GM18498 (cell line): ENCODE results near the gene GGACT.

ENCODE experiments used
- ATAC-seq: cut with Tn5 transposase; IDR thresholded peaks from one replicate; pipeline ENCODE4 v1.9.1; 2021; ENCODE audit warnings: mild to moderate bottlenecking, moderate library complexity; ENCODE audit not compliant: unreplicated experiment

Gene GGACT

DNA sequence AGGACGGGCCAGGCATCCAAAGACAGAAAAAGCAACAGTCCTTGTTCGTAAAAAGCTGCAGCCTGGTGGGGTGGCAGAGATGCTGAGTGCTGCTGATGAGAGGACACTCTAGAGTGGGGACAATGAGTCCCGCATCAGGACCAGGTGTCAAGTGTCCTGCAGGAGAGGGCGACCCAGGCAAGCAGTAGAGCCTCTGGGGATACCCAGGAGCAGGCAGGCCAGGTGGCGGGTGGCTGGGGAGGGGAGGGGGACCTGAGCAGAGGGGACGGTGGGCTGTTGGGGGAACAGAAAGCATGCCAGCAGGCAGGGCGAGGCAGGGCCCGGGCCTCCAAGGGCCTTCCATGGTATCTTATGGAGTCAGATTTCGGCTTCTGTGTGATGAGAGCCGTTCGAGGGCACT, 35.8 kb downstream of the GGACT start:
- no peak for ATAC-seq

GRCh38 chr13:100549316-100549715, 39.3 kb downstream of the GGACT start:
- ATAC-seq, result no peak

GRCh38 chr13:100547791-100548201, 40.8 kb downstream of the GGACT start:
- ATAC-seq, result no peak

DNA sequence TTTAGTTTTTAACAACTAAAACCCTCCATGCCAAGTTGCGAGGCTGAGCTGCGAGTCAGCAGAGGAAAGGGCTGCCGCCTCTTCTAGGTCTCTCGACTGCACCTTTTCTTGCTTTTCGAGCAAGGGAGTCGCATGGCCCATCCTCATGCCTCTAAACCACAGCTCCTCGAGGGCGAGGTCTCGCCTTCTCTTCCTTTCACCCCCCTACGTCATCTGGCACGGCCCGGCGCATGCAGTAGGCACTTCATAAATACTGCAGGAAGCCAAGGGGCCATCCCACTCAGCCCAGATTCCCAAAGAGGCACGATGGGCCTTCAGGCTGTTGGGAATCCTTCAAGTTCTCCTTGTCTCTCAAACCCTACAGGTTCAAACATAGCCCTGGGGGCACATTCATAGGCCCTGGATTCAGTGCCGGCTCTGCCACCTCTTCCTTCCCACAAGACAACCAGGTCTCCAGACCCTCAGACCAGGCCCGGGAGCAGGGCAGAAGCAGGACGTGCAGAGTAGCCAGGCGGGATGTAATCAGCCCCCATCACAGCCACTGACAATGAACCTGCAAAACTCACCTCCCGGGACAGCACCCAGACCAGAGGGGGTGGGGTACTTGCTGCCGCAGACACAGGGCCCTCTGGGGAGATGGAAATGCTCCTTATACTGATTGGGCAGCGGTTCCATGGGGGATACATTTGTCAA, 41.7 kb downstream of the GGACT start:
- ATAC-seq, result no peak

DNA sequence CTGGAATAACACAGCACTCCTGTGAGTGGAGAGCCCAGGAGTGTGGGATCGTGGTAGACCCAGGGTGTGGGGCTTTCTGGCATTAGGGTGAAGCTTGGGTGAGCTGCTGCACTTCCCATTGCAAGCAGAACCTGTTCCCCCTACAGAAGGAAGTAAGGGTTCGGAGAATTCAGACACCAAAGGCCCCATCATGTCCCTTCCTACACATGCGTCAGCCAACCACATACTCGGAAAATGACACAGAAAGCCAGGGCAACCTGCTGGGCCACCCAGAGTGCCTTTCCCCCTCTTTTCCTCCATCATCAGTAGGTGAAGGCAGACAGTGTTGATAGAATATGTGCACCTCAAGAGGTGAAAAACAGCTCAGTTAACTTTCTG, 42.9 kb downstream of the GGACT start:
- ATAC-seq, result no peak

GRCh38 chr13:100544866-100545683, 43.5 kb downstream of the GGACT start:
- no peak for ATAC-seq

GRCh38 chr13:100543872-100544602, 44.6 kb downstream of the GGACT start:
- no peak for ATAC-seq

- peak; percentile 96 for ATAC-seq
These were observed 45.8 kb downstream of the GGACT start for GRCh38 chr13:100542826-100543156.

- ATAC-seq, result no peak
These were observed 46.4 kb downstream of the GGACT start for GRCh38 chr13:100541897-100542825.

- ATAC-seq, result no peak
These were observed 48.0 kb downstream of the GGACT start for GRCh38 chr13:100540621-100541020.

- no peak for ATAC-seq
These were observed 50.6 kb downstream of the GGACT start for GRCh38 chr13:100537951-100538462.

- no peak for ATAC-seq
These were observed 51.1 kb downstream of the GGACT start for GRCh38 chr13:100537486-100537885.

DNA sequence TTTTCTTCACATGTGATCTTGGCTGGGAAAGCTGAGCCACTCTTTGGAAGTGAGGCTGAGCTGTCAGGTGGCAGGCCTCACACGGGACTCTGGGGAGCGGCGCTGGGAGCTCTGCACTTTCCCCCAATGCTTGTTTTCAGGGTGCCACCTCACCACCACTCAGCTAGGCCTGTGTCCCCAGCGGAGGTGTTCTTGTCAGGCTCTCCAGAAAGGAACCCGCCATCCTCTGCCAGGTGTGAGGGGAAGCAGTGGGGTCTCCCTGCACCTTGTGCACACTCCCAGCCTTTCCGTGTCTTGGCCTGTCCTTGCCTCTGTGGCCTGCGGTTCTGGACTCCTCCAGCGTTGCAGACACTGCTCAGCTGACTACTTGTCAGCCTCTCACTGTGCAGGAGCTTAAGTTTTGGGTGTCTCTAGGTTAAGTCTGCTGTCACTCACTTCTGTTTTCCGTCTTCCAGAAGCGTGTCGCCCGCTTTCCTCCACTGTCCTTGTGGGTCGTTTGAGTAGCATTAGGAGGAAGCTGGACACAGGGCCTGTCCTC, 51.9 kb downstream of the GGACT start:
- no peak for ATAC-seq

DNA sequence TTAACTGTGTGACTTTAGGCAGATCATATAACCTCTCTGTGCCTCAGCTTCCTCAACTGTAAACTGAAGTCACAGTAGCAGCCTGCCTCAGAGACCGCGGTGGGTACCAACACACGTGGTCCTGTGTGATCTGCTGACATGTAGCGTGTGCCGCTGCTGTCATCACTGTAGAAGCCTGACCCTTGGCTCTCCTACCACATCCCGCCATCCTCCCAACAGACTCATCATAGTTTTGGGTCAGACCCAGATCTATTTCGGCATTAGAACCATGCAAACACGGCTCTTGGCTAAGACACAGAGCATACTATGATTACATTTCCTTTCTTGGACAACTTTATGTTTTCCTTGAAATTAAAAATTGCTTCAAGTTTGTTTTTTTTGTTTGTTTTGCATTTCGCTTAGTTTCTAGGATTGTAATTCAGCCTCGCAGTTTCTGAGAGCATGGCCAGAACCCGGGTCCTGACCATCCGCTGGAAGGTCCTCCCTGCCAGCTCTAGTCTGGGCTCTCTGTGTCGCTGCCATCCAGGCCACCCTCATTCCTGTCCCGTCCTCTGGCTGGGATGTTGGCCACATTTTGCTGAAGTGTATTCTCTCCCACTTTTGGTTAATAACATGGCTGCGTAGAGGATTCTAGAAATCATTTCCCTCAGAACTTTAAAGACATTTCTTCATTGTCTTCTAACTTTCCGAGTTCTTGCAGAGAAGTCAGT, 53.0 kb downstream of the GGACT start:
- no peak for ATAC-seq

- no peak for ATAC-seq
These were observed 53.7 kb downstream of the GGACT start for GRCh38 chr13:100534911-100535310.

DNA sequence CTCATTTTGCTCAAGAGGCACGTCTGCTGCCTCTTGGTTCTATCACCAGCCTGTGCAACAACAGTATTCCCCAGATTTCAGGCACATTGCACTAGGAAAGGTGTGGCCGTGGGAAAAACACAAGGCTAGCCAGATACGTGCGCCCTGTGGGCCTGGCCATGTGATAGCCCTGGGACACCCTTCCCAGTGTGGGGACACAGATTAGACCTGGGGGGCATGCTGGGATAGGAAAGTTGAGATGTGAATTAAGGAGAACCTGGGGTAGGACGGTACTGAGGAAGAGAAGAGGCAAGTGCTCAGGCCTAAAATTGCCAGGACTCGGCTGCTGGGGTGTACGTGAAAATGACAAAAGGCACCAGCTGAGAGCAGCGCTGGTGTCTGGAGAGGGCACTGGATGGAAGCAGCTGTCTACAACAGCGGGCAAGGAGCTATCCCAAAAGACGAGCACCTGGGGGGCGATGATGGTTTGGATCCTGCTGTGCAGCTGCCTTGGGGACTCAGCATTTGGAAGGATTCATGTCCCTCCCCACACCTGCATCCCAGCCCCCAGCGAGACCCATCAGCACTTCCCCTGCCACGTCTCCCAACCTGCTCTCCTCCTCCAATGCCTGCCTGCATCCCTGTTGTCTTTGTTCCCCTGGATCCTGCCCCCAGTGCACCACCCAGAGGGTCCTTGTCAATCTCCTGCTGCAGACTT, 54.3 kb downstream of the GGACT start:
- no peak for ATAC-seq

- ATAC-seq, result no peak
These were observed 55.0 kb downstream of the GGACT start for GRCh38 chr13:100533588-100534041.

DNA sequence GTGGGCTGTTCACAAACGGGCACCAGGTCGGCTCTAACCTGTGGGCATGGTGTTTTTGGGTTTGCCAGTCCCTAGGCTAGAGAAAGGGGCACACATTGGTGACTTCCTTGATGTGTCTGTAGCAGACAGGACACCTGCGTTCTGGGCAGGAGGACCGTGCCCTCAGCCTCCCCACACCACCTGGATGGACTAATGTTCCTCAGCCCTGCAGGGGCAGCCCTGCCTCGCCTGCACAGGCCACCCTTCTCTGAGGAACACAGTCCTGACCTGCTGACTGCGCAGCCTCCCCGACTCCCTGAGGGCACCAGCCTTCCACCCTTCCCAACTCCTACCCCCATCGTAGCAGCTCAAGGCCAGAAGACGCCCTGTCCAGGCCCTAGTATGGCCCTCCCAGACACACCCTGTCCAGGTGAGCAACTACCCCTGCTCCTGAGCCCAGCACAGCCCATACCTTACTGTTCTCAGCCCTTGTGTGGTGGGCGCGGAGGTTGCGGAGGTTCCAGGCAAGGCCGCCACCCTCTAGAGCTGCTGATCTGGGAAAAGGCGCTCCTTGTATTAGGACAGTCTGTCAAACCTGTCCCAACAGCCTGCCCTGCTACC, 55.7 kb downstream of the GGACT start:
- ATAC-seq, result no peak
